Inflammatory macrophage treated with lipopolysaccharide for 1 hour (primary cell): Measurements from ENCODE around the gene CDH13.

ENCODE experiments used
- DNase-seq, 2 donors: peaks; one replicate each; pipeline ENCODE4 v3.0.0-alpha.2; 2020 to 2022

CDH13 gene

GRCh38 chr16:83270061-83270460 lies 643.3 kb downstream of the CDH13 start:
- no peak for DNase-seq

- DNase-seq = no peak
Observed at GRCh38 chr16:83270640-83271039, 643.9 kb downstream of the CDH13 start.

GRCh38 chr16:83271123-83271522 lies 644.4 kb downstream of the CDH13 start:
- DNase-seq = no peak

GRCh38 chr16:83271970-83272575 lies 645.3 kb downstream of the CDH13 start:
- DNase-seq = no peak

- DNase-seq = no peak
Observed at GRCh38 chr16:83272843-83273242, 646.1 kb downstream of the CDH13 start.

GRCh38 chr16:83273504-83274173 lies 646.9 kb downstream of the CDH13 start:
- no peak for DNase-seq

- no peak for DNase-seq
Observed at GRCh38 chr16:83279251-83279650, 652.5 kb downstream of the CDH13 start.

GRCh38 chr16:83285921-83286320 lies 659.2 kb downstream of the CDH13 start:
- no peak for DNase-seq

GRCh38 chr16:83296505-83296904 lies 669.7 kb downstream of the CDH13 start:
- DNase-seq = no peak

GRCh38 chr16:83298541-83298940 lies 671.8 kb downstream of the CDH13 start:
- no peak for DNase-seq

- no peak for DNase-seq
Observed at GRCh38 chr16:83300326-83300725, 673.6 kb downstream of the CDH13 start.

GRCh38 chr16:83301971-83302370 lies 675.2 kb downstream of the CDH13 start:
- no peak for DNase-seq

- DNase-seq = no peak
Observed at GRCh38 chr16:83302853-83303252, 676.1 kb downstream of the CDH13 start.

GRCh38 chr16:83305092-83305491 lies 678.3 kb downstream of the CDH13 start:
- DNase-seq = no peak

- DNase-seq = no peak
Observed at GRCh38 chr16:83306961-83307593, 680.3 kb downstream of the CDH13 start.

GRCh38 chr16:83307594-83307992 lies 680.8 kb downstream of the CDH13 start:
- DNase-seq = no peak

GRCh38 chr16:83308414-83308813 lies 681.6 kb downstream of the CDH13 start:
- peak in 1 of 2 donors; percentile 1 for DNase-seq

- DNase-seq = no peak
Observed at GRCh38 chr16:83310816-83311215, 684.0 kb downstream of the CDH13 start.

GRCh38 chr16:83312015-83312717 lies 685.4 kb downstream of the CDH13 start:
- DNase-seq = no peak

GRCh38 chr16:83312718-83313245 lies 686.0 kb downstream of the CDH13 start:
- no peak for DNase-seq

- DNase-seq = no peak
Observed at GRCh38 chr16:83315271-83315670, 688.5 kb downstream of the CDH13 start.

- no peak for DNase-seq
Observed at GRCh38 chr16:83316458-83316857, 689.7 kb downstream of the CDH13 start.

GRCh38 chr16:83318390-83318789 lies 691.6 kb downstream of the CDH13 start:
- DNase-seq = no peak
